ENCODE results near the gene TFPT.

DNA sequence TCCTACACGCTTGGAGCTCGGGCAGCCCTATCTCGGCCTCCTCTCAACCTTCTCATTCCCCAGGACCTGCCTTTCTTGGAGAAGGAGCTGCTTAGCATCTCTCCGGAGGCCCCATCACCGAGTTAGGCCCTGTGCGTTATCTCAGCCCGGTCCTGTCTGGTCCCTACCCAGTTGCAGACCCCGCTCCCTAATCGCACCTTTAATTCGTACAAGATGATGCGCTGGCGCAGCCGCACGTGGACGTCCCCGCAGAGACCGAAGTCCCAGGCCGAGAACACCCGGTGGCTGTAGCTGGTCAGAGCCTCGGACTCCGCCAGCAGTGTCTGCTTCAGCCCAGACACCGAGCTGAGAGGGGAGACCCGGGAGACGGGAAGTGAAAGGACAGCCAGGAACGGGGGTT is 49.8 kb upstream of the TFPT start:
- no peak for TF ChIP-seq CTCF (IDR thresholded peaks at IDR 0.05)
- TF ChIP-seq REST (IDR thresholded peaks at IDR 0.05; ENCODE audit: insufficient read depth in 1 of 2, low read depth in 2 of 2, low read length in 1 of 2) = no peak
- no peak for TF ChIP-seq TCF7L2 (IDR thresholded peaks at IDR 0.05; ENCODE audit: low read depth, low read length)
- no peak for TF ChIP-seq SIN3A (IDR thresholded peaks at IDR 0.05; ENCODE audit: borderline replicate concordance, insufficient read depth, low read depth, low read length)
- no peak for TF ChIP-seq POLR2AphosphoS5 (IDR thresholded peaks at IDR 0.05; ENCODE audit: low read depth, low read length)
